ENCODE results near the gene PXT1.

DNA sequence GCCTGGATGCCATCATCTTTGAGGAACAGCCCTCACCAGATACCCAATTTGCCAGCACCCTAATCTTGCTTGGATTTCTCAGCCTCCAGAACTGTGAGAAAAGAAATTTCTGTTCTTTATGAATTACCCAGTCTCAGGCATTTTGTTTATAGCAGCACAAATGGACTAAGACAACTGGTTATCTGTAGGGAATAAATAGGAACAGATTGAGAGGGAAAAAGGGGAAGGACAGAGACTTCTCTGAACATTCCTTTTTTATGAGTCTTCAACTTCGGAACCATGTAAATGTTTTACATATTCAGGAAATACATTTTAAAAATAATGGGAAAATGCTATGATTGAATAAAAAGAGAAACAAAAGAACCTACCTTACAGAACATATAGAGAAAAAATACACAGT is 21.0 kb upstream of the PXT1 start:
- TF ChIP-seq ZNF121 (tag by site-specific recombination; IDR thresholded peaks at IDR 0.05) (no peak), HOXC10 (CRISPR knock-in tag; IDR thresholded peaks at IDR 0.05) (no peak), CTCF (tag by site-specific recombination; IDR thresholded peaks at IDR 0.05) (no peak), ZFP41 (tag by site-specific recombination; IDR thresholded peaks at IDR 0.05; ENCODE audit: borderline replicate concordance) (no peak), ZBTB21 (tag by site-specific recombination; IDR thresholded peaks at IDR 0.05) (no peak), ZNF274 (IDR thresholded peaks at IDR 0.05; ENCODE audit: low read length) (no peak), ZNF274 (tag by site-specific recombination; IDR thresholded peaks at IDR 0.05; ENCODE audit: borderline replicate concordance) (no peak), ZBTB1 (tag by site-specific recombination; IDR thresholded peaks at IDR 0.05) (no peak), ZNF530 (tag by site-specific recombination; IDR thresholded peaks at IDR 0.05; ENCODE audit: low read depth) (no peak)
- TF ChIP-seq, protein P1, sequence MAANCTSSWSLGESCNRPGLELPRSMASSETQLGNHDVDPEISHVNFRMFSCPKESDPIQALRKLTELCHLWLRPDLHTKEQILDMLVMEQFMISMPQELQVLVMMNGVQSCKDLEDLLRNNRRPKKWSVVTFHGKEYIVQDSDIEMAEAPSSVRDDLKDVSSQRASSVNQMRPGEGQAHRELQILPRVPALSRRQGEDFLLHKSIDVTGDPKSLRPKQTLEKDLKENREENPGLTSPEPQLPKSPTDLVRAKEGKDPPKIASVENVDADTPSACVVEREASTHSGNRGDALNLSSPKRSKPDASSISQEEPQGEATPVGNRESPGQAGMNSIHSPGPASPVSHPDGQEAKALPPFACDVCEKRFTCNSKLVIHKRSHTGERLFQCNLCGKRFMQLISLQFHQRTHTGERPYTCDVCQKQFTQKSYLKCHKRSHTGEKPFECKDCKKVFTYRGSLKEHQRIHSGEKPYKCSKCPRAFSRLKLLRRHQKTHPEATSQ (tag by site-specific recombination; IDR thresholded peaks at IDR 0.05): no peak
- TF ChIP-seq, protein P2, sequence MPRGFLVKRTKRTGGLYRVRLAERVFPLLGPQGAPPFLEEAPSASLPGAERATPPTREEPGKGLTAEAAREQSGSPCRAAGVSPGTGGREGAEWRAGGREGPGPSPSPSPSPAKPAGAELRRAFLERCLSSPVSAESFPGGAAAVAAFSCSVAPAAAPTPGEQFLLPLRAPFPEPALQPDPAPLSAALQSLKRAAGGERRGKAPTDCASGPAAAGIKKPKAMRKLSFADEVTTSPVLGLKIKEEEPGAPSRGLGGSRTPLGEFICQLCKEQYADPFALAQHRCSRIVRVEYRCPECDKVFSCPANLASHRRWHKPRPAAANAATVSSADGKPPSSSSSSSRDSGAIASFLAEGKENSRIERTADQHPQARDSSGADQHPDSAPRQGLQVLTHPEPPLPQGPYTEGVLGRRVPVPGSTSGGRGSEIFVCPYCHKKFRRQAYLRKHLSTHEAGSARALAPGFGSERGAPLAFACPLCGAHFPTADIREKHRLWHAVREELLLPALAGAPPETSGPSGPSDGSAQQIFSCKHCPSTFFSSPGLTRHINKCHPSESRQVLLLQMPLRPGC (tag by site-specific recombination; IDR thresholded peaks at IDR 0.05): no peak

Data from HEK293 (cell line).